ENCODE measurements around the gene TAB2.

GRCh38 chr6:149372062-149372461 is 54.5 kb downstream of the TAB2 start:
- no peak for TF ChIP-seq POLR2A (IDR thresholded peaks at IDR 0.05)
- no peak for TF ChIP-seq CTCF (IDR thresholded peaks at IDR 0.05)
